Measurements from ENCODE around the gene OR6B2. TPM values are rescaled to one million over a fixed set of nuclear protein-coding genes. Genes with fewer than 3 reads are reported as not detected.

OR6B2 gene
- total RNA-seq, 1 experiment from 2014 or later: not detected

DNA sequence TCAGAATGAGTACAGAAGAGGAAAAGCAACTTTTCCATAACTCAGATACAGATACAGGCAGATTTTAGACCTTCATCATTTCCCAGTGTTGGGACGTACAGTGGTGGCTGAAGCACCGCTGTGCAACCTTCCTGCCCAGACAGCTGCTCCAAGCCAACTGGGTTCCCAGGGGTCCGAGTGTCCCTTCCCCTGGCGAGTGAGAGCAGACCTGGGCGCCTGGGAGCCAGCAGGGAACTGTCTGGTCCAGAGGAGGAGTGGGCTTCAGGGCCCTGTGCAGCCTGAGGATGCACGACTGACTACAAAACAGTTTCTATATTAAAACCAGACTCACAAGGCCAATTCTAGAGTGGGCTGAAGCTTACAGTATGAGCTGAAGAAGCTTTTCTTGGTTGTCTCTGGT lies 11.1 kb upstream of the OR6B2 start:
- no peak for DNase-seq (ENCODE audit: low read depth)

DNA sequence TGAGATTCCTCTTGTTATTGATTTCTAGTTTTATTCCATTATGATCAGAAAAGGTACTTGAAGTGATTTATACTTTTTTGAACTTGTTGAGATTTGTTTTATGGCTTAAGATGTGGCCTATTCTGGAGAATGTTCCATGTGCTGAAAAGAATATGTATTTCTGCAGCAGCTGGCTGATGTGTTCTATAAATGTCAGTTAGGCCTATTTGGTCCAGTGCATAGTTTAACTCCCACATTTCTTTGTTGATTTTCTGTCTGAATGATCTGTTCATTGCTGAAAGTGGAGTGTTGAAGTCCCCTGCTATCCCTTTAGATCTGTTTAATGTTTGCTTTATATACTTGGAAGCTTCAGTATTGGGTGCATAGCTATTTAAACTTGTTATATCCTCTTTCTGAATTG lies 7.1 kb upstream of the OR6B2 start:
- DNase-seq (ENCODE audit: low read depth): no peak

DNA sequence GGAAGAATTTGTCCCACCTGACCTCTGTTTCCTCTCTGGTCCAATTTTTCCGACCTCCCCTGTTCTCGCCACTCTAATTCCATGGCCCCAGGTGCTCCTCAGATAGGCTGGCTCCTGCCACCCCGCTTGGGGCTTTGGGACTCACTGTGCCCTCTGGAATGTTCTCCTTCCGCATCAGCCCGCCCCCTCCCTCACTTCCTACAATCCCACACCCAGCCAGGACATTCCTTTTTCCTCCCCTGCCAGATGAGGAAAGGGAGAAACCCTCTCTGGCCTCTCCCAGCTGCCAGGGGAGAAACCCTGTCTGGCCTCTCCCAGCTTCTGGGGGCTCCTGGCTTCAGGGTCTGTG lies 3.1 kb upstream of the OR6B2 start:
- DNase-seq (ENCODE audit: low read depth): no peak

DNA sequence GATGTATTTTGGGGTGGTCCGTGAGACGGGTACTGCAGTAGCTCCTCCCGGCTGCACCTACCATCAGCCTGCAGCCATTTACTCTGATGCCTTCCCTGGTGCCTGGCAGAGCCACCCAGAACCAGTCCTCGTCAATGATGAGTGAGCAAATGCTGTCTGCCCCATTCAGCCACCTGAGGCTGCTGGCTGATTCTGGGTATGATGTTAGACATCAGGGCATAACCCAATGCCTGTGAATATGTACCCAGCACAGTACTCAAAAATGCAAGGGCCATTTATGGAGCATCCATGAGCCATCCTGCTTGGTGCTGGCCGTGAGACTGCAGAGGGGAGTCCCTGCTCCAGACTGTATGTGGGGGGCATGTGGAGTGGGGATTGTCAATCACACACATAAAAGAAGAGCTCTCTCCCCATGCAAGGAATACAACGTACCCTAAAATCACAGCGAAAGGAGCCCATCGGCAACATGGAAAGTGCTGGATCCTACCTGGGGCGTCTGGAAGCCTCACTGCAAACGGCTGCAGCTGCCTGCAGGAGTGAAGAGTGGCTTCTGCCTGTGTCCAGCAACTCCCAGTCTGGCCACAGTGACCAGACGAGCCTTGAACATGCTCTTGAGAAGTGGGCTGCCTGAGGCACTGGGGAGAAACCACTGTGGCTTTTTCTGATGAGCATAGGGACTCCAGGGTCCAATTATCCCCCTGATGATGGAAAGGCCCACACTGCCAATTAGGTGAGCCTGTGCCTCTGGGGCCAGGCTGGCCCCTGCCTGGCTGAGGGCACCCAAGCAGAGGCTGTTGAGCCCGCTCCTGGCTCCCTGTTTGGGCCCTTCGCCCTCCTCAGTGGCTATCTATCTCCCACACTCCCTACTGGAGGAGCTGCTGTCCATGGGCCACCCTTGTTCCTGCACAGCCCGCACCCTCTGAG lies 2.4 kb upstream of the OR6B2 start:
- no peak for DNase-seq (ENCODE audit: low read depth)

DNA sequence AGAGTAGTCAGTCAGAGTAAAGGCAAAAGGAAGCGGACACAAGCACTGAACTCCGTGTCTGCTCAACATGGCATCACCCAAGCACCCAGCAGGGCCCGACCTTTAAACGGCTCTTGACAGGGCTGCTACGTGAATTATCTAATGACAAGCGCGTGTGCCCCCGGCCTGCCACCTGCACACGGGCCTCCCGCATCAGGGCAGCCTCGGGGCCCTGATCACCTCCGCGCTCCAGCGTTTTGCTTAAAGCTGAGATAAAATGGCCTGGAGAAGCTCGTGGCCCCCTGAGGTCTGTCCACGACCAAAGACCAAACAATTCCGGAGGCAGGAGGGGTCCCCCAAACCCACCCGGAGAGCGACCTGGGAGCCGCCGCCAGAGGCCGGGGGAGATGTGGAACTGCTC lies 5.5 kb downstream of the OR6B2 start:
- peak; percentile 14 for DNase-seq (ENCODE audit: low read depth)

DNA sequence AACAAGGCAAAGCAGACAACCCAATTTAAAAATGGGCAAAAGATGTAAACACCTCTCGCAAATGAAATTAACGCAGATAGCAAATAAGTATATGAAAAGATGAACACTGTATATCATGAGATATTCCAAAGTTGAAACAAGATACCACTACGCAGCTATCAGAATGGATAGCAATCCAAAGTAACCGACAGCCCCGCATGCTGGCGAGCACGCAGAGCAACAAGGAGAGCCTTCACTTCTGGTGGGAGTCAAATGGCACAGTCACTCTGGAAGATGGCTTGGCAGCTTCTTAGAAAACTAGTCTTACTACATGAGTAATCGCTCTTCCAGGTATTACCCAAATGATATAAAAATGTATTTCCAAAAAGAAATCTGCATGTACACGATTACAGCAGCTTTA lies 6.4 kb downstream of the OR6B2 start:
- no peak for DNase-seq (ENCODE audit: low read depth)

DNA sequence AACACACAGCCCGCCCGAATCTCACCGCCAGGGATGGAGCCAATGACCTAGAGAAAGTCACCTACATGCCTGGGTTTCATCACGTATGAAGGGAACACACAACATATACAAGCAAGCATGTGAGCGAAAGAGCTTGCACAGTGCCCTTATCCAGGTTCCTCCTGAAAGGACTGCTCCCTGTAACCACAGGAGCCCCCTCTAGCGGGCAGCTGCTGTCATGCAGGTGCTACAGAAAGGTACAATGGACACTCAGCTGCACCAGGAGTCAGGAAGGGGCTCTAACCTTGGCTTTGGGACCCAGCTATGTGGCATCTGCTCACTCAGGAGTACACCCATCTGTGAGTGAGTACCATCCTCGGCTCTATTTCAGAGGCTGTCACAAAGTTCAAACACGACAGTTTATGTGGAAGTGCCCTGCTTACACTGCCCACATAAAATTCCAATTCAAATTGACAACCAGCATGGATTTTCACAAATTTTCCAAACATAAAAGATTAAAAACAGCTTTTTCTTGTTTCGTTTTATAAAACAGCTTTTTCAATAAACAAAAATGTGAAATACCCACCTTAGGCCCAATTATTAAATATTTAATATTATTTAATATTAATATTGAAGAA lies 8.6 kb downstream of the OR6B2 start:
- peak; percentile 53 for DNase-seq (ENCODE audit: low read depth)

DNA sequence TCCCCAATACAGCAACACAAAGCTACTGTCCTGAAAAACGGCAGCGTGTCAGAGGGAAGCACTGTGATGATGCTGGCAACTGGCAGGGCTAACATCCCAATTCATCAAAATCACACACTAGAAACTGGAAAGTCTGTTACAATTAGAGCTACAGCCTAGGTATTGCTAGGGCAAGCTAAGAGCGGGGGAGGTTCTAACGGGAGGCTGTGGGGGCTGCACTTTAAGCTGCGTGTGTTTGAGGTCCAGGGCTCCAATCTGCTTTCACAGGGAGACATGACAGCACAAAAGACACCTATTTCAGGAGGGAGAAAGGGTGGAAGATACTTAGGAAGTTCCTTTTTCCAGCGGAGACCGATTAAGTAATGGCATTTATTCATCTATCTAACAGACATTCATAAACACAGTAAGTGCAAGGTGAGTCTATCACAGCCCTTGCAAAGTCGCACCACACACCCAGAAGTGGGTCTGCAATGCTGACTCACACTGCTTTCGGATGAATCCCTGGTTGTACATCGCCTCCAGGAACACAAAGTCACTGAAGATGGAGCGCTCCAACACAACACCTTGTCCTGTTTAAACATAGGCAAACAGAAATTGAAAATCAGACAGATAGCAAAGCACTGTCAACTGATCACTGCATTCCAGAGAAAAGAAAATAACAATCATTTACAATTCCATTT lies 12.0 kb downstream of the OR6B2 start:
- DNase-seq (ENCODE audit: low read depth): no peak

DNA sequence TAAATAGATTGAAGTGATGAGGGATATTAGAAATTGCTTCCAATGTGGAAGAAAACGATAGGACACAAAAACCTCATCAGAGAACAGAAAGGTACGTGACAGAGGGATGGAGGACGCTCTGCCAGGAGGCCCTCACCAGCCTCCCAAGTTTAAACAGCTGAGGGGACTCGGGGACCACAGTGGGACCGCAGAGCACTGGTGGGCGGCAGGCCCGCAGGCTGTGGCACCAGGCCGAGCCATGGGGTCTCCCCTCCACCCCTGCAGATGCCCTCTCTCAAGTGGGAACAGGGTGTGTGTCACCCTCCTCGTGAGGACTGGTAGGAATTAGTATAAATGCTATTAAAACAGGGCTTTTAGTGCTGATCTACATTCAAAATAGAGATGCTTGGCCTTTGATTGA lies 15.9 kb downstream of the OR6B2 start:
- no peak for DNase-seq (ENCODE audit: low read depth)

DNA sequence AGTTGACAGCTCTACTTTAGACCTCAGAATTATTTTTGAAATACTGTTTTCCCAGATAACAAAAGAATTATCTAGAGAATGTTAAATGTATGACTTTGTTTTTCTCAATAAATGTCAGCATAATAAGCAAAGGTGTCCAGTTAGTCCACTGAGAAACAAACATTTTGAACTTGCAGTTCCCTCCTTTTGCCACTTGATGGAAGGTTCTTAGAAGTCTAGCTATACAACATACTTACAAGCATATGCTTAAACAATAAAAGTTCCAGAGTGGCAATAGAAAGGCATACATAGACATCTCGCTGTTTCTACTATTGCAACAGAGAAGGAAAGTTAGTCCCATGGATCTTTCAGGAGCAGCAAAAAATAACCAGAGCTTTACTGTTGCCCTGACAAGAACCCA lies 16.9 kb downstream of the OR6B2 start:
- DNase-seq (ENCODE audit: low read depth): no peak

DNA sequence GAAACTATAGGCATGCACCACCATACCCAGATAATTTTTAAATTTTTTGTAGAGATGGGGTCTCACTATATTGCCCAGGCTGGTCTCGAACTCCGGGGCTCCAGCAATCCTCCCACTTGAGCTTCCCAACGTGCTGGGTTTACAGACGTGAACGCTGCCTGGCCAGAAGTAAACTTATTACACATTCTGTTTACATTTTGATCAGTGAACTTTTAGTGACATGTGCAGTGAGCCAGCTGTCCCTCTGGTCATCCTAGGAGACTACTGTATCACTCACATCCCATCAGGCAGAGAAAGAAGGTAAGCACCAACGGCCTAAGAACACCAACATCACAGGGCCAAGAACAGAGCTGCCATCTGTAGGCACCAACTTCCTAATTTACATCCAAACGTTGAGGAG lies 27.2 kb downstream of the OR6B2 start:
- DNase-seq (ENCODE audit: low read depth): no peak

DNA sequence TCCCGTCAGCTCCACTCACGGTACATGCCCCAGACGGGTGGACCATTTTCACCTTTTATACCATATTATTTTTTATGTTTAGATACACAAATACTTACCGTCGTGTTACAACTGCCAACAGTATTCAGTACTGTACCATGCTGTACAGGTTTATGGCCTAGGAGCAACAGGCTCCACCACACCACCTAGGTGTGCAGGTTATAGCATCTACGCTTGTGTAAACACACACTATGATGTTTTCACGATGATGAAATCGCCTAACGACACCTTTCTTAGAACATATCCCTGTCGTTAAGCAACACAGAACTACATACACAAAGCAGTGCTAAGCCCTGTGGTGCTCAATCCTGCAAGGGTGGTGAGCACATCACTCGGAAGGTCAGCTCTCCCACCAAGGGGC lies 29.6 kb downstream of the OR6B2 start:
- no peak for DNase-seq (ENCODE audit: low read depth)

DNA sequence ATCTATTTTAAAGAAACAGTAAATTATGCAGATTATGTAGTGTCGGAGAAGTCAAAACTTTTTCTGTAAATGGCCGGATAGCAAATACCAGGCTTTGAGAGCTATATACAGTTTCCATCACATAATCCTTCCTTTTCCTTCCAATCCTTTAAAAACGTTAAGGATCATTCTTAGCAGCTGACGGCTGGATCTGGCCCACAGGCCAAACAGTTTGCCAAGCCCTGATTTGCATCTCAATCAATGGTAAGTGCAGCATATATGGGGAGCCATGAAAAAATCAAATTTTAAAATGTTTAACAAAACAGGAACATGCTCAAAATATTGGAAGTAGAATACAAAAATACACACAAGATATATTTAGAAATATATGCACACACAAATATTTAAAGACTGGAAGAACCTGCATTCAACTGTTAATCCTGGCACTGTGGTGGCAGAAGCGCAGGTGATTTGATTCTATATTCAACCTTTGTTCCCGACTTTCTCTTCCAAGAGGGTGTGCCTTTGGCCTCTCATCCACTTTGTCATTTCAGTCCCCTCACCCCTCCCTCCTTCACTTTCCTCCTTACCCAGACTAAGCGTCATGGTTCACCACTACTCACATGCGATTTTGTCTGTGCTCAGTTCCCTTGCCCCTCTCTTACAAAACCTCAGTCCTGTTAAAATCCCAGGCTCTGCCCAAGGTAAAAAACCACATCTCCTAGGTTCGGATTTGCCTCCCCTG lies 32.4 kb downstream of the OR6B2 start:
- DNase-seq (ENCODE audit: low read depth): no peak

DNA sequence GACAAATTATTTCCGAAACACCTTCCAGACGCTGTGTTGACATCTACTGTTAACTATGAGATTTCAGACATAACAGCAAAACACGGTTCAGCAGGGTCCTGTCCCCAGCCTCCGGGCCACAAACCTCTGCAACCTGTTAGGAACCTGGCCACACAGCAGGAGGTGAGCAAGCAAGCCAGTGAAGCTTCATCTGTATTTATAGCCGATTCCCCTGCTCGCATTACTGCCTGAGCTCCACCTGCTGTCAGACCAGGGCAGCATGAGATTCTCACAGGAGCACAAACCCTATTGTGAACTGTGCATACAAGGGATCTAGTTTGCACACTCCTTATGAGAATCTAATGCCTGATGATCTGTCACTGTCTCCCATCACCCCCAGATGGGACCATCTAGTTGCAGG lies 36.1 kb downstream of the OR6B2 start:
- no peak for DNase-seq (ENCODE audit: low read depth)

DNA sequence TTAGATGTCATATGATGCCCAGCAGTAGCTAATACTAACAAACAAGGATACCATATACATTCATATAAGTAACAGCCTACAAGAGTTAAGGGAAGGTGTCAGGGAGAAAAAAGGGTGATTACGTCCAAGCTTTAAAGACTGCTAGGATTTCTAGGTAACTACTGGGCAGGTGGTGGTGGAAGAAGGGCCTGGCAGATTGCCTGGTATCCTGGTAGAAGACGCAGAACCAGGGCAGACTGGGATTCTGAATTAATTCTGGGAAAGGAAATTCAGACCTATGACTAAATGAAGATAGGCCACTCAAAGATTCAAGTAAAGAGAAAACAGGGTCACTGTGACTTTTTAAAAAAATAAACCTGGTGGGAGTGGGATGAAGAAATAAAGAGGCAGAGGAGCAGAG lies 36.9 kb downstream of the OR6B2 start:
- DNase-seq (ENCODE audit: low read depth): no peak

DNA sequence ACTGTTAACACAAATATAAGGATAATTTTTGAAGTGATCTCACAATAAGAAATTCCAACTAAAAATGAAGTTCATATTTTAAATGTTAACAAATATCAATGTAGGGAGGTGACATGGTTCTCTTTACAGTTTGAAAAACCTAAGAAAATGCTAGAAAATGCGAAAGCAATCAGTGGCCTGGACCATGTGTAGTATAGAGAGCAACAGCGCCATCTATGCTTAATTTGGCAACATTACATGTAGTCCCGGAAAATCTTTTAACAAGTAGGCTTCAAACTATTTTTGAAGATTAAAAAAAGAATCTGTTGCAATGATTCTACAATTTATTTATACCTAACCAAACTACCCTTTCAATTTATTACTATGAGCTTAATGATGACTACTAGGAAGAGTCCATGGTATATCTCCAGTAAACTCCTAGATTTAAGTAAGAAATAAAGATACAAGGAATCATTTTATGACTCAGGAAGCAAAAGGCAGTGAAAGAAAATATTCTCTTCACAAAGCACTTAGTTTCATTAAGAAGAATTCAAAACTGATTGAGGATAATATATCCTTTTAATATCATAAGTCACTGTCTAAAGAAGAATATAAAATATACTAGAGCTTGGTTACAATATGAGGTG lies 38.4 kb downstream of the OR6B2 start:
- peak; percentile 15 for DNase-seq (ENCODE audit: low read depth)

DNA sequence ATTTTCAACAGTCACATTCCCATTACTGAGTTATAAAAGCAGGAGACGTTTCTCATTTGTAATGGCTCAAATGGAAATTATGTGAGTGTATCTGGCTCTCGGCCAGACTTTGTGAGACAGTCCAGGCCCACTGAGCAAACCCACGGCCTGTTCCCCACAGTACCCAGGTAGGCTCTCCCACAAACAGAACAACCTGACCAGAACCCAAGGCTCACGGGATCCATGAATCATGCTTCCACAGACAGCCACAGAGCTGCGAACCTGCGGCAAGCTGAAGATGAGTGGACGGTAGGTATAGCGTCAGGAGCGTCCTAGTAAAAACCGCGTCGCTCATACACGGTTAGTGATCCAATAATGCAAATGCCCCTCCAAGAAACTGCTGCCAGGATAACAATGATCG lies 39.3 kb downstream of the OR6B2 start:
- DNase-seq (ENCODE audit: low read depth): no peak

DNA sequence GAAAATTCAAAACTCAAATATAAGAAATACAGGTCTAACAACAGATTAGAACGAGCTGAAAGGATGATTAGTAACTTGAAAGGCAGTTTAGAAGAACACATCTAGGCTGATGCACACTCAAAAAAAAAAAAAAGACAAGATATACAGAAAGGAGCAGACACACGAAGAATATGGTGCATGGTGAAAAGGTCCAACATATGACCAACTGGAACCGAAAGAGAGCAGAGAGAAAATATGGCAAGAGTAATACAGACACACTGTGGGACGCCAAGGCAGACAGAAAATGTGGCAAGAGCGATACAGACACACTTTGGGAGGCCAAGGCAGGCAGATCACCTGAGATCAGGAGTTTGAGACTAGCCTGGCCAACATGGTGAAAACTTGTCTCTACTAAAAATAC lies 44.9 kb downstream of the OR6B2 start:
- DNase-seq (ENCODE audit: low read depth): no peak

DNA sequence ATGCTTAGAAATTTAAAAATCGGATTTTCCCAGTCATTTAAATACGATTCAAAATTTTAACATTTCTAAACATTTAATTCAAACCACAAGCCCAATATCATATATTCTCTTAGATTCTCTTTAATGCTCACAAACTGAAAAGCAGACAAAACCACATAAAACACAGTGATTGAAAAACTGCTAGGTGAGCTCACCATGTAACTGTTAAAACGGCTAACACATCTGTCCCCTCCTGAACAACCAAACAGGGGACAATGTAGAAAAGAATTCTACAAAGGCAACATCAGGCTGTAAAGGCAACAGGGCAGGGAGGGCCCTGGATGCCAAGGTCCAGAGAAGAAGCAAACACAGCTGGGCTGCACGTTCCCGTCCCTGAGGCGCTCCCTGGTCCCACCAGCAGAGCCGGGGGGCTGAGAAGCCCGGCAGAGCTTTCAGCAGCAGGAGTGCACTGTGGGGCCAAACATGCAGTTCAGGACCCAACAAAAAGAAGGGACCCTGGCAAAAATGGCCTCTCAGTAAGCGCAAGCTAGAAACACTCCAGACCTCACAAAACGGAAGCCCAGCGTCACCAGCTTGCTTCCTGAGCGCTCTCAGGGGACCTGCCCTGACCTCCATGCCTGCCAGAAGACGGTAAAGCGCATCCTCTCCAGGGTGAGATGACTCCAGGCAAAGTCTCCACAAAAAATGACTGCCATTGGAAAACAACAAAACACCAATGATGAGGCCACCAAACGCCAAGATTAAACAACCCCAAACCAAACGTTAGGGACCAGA lies 45.6 kb downstream of the OR6B2 start:
- DNase-seq (ENCODE audit: low read depth): no peak

DNA sequence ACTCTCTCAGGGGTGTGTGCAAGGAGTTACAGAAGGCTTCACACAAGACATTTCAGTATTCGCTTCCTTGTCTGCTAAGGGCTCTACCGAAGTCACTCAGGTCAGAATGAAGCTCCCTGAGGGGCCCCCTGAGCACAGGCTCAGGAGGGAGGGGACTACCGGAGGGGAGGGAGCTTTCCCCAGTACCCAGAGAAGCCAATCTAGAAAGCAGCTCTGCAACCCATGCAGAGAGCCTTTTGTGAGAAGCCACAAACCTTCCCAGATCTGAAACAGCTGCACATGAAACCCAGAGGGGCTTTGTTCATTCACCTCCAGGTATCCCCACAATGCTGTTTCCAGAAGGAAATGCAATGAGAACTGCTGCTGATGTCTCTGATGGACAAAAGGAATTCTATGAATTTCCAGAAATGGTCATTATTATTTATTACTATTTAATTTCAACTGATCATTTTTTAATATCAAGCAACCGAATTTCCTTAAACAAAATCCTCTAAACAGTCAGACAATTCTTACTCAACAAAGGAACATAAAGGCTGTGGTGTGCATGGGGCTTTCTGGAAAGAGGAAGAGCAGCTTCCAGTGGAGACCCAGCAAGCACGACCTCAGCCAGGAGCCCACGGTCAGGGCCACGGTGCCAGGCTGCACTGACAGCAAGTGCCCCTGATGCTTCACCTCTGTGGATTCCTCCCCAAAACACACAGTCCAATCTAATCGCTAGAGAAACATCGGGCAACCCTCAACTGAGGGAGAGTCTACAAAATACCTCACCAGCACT lies 47.0 kb downstream of the OR6B2 start:
- no peak for DNase-seq (ENCODE audit: low read depth)

Measured in Daoy (cell line).